Astrocyte (in vitro differentiated cells and primary cell): ENCODE data around the gene CASTOR1. TPM values are rescaled to one million over a fixed set of nuclear protein-coding genes. Genes with fewer than 3 reads are reported as not detected.

Experiments
- DNase-seq: peaks from one replicate; pipeline ENCODE4 v3.0.0-alpha.2; 2010; ENCODE audit warnings: low read depth
- FAIRE-seq: peaks from 2 replicates; lab custom pipeline; 2011; peaks lifted over from hg19 to GRCh38; lab: Jason Lieb, UNC
- H2AFZ ChIP-seq: 2 replicates; pipeline ENCODE4 v1.6.0; 2012; ENCODE audit warnings: low read depth, low read length, inconsistent platforms
- H3K27ac ChIP-seq: 2 replicates; pipeline ENCODE4 v1.5.1; 2011; ENCODE audit warnings: low read depth, low read length, inconsistent platforms
- H3K27me3 ChIP-seq: 2 replicates; pipeline ENCODE4 v1.6.0; 2011; ENCODE audit warnings: low read length, inconsistent platforms; ENCODE audit not compliant: insufficient read depth
- H3K36me3 ChIP-seq: 2 replicates; pipeline ENCODE4 v1.5.1; 2011; ENCODE audit warnings: low read length, inconsistent platforms; ENCODE audit not compliant: insufficient read depth
- H3K4me1 ChIP-seq: 2 replicates; pipeline ENCODE4 v1.5.1; 2011; ENCODE audit warnings: low read length, inconsistent platforms; ENCODE audit not compliant: insufficient read depth
- H3K4me2 ChIP-seq: 2 replicates; pipeline ENCODE4 v1.6.0; 2012; ENCODE audit warnings: low read length, inconsistent platforms
- H3K4me3 ChIP-seq: 2 replicates; pipeline ENCODE4 v1.5.1; 2011; ENCODE audit warnings: low read depth, mild to moderate bottlenecking, low read length, inconsistent platforms; ENCODE audit not compliant: insufficient read depth
- H3K79me2 ChIP-seq: 2 replicates; pipeline ENCODE4 v1.6.0; 2012; ENCODE audit warnings: mild to moderate bottlenecking, low read length, inconsistent platforms; ENCODE audit not compliant: insufficient read depth
- H3K9ac ChIP-seq: 2 replicates; pipeline ENCODE4 v1.6.0; 2012; ENCODE audit warnings: mild to moderate bottlenecking, low read length, inconsistent platforms
- H3K9me3 ChIP-seq: 2 replicates; pipeline ENCODE4 v1.5.1; 2012; ENCODE audit warnings: low read depth, mild to moderate bottlenecking, low read length, inconsistent platforms; ENCODE audit not compliant: insufficient read depth
- H4K20me1 ChIP-seq: 2 replicates; pipeline ENCODE4 v1.6.0; 2012; ENCODE audit warnings: low read length, inconsistent platforms; ENCODE audit not compliant: insufficient read depth
- H3K27ac Mint-ChIP-seq: one replicate; pipeline ENCODE4 v1.8.0; 2021; ENCODE audit warnings: mild to moderate bottlenecking, mixed read lengths; ENCODE audit not compliant: unreplicated experiment
- H3K27me3 Mint-ChIP-seq: one replicate; pipeline ENCODE4 v1.8.0; 2021; ENCODE audit warnings: low read depth, mixed read lengths; ENCODE audit not compliant: unreplicated experiment
- H3K36me3 Mint-ChIP-seq: one replicate; pipeline ENCODE4 v1.8.0; 2021; ENCODE audit warnings: low read depth, mixed read lengths; ENCODE audit not compliant: unreplicated experiment
- H3K4me1 Mint-ChIP-seq: one replicate; pipeline ENCODE4 v1.8.0; 2021; ENCODE audit warnings: low read depth, mixed read lengths; ENCODE audit not compliant: unreplicated experiment
- H3K4me3 Mint-ChIP-seq: one replicate; pipeline ENCODE4 v1.8.0; 2021; ENCODE audit warnings: mild to moderate bottlenecking, moderate library complexity, mixed read lengths; ENCODE audit not compliant: unreplicated experiment
- H3K9me3 Mint-ChIP-seq: one replicate; pipeline ENCODE4 v1.8.0; 2021; ENCODE audit warnings: mild to moderate bottlenecking, mixed read lengths; ENCODE audit not compliant: unreplicated experiment
- CTCF ChIP-seq: IDR thresholded peaks from 2 replicates; pipeline ENCODE4 v1.5.1; 2011; ENCODE audit warnings: low read depth, mild to moderate bottlenecking, inconsistent platforms, low read length, moderate library complexity; ENCODE audit not compliant: insufficient read depth
- EZH2 ChIP-seq: IDR thresholded peaks from 2 replicates; pipeline ENCODE4 v1.6.1; 2012; ENCODE audit warnings: mild to moderate bottlenecking, low read length, inconsistent platforms; ENCODE audit not compliant: insufficient read depth
- total RNA-seq: library from RNA; stranded (reverse); gene quantifications from 2 replicates; pipeline ENCODE4 v1.2.1, GENCODE V29; 2021

Gene CASTOR1
- total RNA-seq, 1 donor from 2014 or later: 15.2 TPM

- Mint-ChIP-seq H3K27ac (peak overlapping the region; percentile 89), H3K9me3 (no peaks in the 10 kb centered on the region), H3K36me3 (peaks cover 20% of the 10 kb centered on the region), H3K4me1 (no peaks in the 10 kb centered on the region), H3K27me3 (no peaks in the 10 kb centered on the region), H3K4me3 (peak overlapping the region; percentile 87)
- no peaks in the 10 kb centered on the region for H3K9me3 ChIP-seq
- peak overlapping the region; percentile 89 for H3K9ac ChIP-seq
- H3K27ac ChIP-seq: peak overlapping the region; percentile 54
- peaks cover 3% of the 10 kb centered on the region for H3K79me2 ChIP-seq
- DNase-seq: no peak
- H4K20me1 ChIP-seq: peaks cover 18% of the 10 kb centered on the region
- H3K27me3 ChIP-seq: no peaks in the 10 kb centered on the region
- H3K36me3 ChIP-seq: peaks cover 8% of the 10 kb centered on the region
- H3K4me2 ChIP-seq: peak overlapping the region; percentile 98
- peak overlapping the region; percentile 61 for H2AFZ ChIP-seq
- H3K4me1 ChIP-seq: peaks cover 29% of the 10 kb centered on the region
- H3K4me3 ChIP-seq: peak overlapping the region; percentile 68
- FAIRE-seq: no peak
- TF ChIP-seq EZH2: no peak
- TF ChIP-seq CTCF: no peak
Observed at GRCh38 chr22:30288419-30289140, 725 bp downstream of the CASTOR1 start.

- H3K27me3 ChIP-seq: no peaks in the 10 kb centered on the region
- Mint-ChIP-seq H3K4me3 (peak overlapping the region; percentile 87), H3K4me1 (peaks cover 4% of the 10 kb centered on the region), H3K27ac (peak overlapping the region; percentile 89), H3K9me3 (no peaks in the 10 kb centered on the region), H3K27me3 (no peaks in the 10 kb centered on the region), H3K36me3 (peaks cover 14% of the 10 kb centered on the region)
- H2AFZ ChIP-seq: no peak overlapping the region
- H3K79me2 ChIP-seq: peaks cover 3% of the 10 kb centered on the region
- H3K4me2 ChIP-seq: peak overlapping the region; percentile 98
- no peak for FAIRE-seq
- TF ChIP-seq CTCF (peak; percentile 75), EZH2 (no peak)
- peak overlapping the region; percentile 89 for H3K9ac ChIP-seq
- peaks cover 18% of the 10 kb centered on the region for H4K20me1 ChIP-seq
- peak overlapping the region; percentile 54 for H3K27ac ChIP-seq
- no peaks in the 10 kb centered on the region for H3K9me3 ChIP-seq
- H3K4me1 ChIP-seq: peaks cover 33% of the 10 kb centered on the region
- H3K36me3 ChIP-seq: peaks cover 4% of the 10 kb centered on the region
- peak; percentile 82 for DNase-seq
- H3K4me3 ChIP-seq: peak overlapping the region; percentile 68
Observed at GRCh38 chr22:30287648-30288418, 1.5 kb downstream of the CASTOR1 start.
